ENCODE measurements around the gene GBE1. TPM values are rescaled to one million over a fixed set of nuclear protein-coding genes. Genes with fewer than 3 reads are reported as not detected.

Gene GBE1
- total RNA-seq, result 25.1 and 40.1 TPM in 2 replicates

GRCh38 chr3:81760924-81761903 is at the start of gene GBE1:
TSS of gene GBE1 (minus strand) at chr3:81761645. CDS start at chr3:81761517, 128 bp downstream.

Small RNA genes lying within 50 kb of the gene (small RNA-seq; reads per million reads assigned to genes)
- gene AC017015.1, result not detected
- 3.0 reads per million, percentile 86 among the genes with 10 or more reads in this experiment for gene RNU2-28P
